Fibroblast of gingiva (primary cell): ENCODE measurements around the gene TPK1.

ENCODE experiments used
- DNase-seq: peaks from one replicate; pipeline ENCODE4 v3.0.0-alpha.2; 2011; ENCODE audit warnings: low read depth

TPK1 gene

GRCh38 chr7:144723301-144723700, 112.6 kb downstream of the TPK1 start:
- peak; percentile 19 for DNase-seq

GRCh38 chr7:144720710-144721109, 115.1 kb downstream of the TPK1 start:
- no peak for DNase-seq

- peak; percentile 28 for DNase-seq
These were observed 115.7 kb downstream of the TPK1 start for GRCh38 chr7:144720149-144720548.

GRCh38 chr7:144717720-144718119, 118.1 kb downstream of the TPK1 start:
- DNase-seq, result no peak

GRCh38 chr7:144713850-144714249, 122.0 kb downstream of the TPK1 start:
- DNase-seq, result no peak

GRCh38 chr7:144710791-144711190, 125.1 kb downstream of the TPK1 start:
- DNase-seq, result no peak

GRCh38 chr7:144709066-144709465, 126.8 kb downstream of the TPK1 start:
- DNase-seq, result no peak

- no peak for DNase-seq
These were observed 144.6 kb downstream of the TPK1 start for GRCh38 chr7:144691240-144691639.

GRCh38 chr7:144682581-144683280, 153.1 kb downstream of the TPK1 start:
- DNase-seq, result no peak

- no peak for DNase-seq
These were observed 159.4 kb downstream of the TPK1 start for GRCh38 chr7:144676492-144676891.

GRCh38 chr7:144674550-144674949, 161.3 kb downstream of the TPK1 start:
- no peak for DNase-seq

GRCh38 chr7:144672869-144673268, 163.0 kb downstream of the TPK1 start:
- no peak for DNase-seq

- no peak for DNase-seq
These were observed 164.4 kb downstream of the TPK1 start for GRCh38 chr7:144671429-144671828.

GRCh38 chr7:144670218-144670617, 165.6 kb downstream of the TPK1 start:
- DNase-seq, result peak; percentile 76

GRCh38 chr7:144668503-144668902, 167.3 kb downstream of the TPK1 start:
- no peak for DNase-seq

- no peak for DNase-seq
These were observed 170.0 kb downstream of the TPK1 start for GRCh38 chr7:144665689-144666381.

- DNase-seq, result no peak
These were observed 176.6 kb downstream of the TPK1 start for GRCh38 chr7:144659211-144659610.

GRCh38 chr7:144656965-144657517, 178.8 kb downstream of the TPK1 start:
- no peak for DNase-seq

GRCh38 chr7:144653449-144653848, 182.4 kb downstream of the TPK1 start:
- no peak for DNase-seq

- DNase-seq, result no peak
These were observed 185.4 kb downstream of the TPK1 start for GRCh38 chr7:144650439-144650838.

- DNase-seq, result no peak
These were observed 186.7 kb downstream of the TPK1 start for GRCh38 chr7:144649120-144649519.

GRCh38 chr7:144641389-144642044, 194.3 kb downstream of the TPK1 start:
- DNase-seq, result no peak

GRCh38 chr7:144632724-144633123, 203.1 kb downstream of the TPK1 start:
- no peak for DNase-seq
